Spleen (tissue), 11 donors: ENCODE measurements around the gene CSMD2. TPM values are rescaled to one million over a fixed set of nuclear protein-coding genes. Genes with fewer than 3 reads are reported as not detected.

Experiments
- DNase-seq: peaks from one replicate; pipeline ENCODE4 v3.0.0-alpha.2; 2020
- H3K27ac ChIP-seq, 8 donors: fragments of 200-600 bp; sonication (generic) in 7 of 8; 1 replicate in 4 of 8; 2 replicates in 4 of 8; pipeline versions ENCODE4 v1.5.0 to v1.8.0; 2016 to 2021; ENCODE audit warnings: inconsistent platforms in 4 of 8, mild to moderate bottlenecking in 4 of 8, moderate library complexity in 1 of 8
- H3K27me3 ChIP-seq, 7 donors: fragments of 200-600 bp; sonication (generic) in 6 of 7; replicated peaks in 1 of 7; 1 replicate in 4 of 7; 2 replicates in 3 of 7; pipeline versions ENCODE4 v1.5.0 to v1.8.0; 2016 to 2021; ENCODE audit warnings: inconsistent platforms in 3 of 7, mild to moderate bottlenecking in 1 of 7
- H3K36me3 ChIP-seq, 6 donors: fragments of 200-600 bp; sonication (generic) in 5 of 6; 1 replicate in 4 of 6; 2 replicates in 2 of 6; pipeline versions ENCODE4 v1.5.0 to v1.8.0; 2016 to 2021; ENCODE audit warnings: inconsistent platforms in 2 of 6
- H3K4me1 ChIP-seq, 6 donors: fragments of 200-600 bp; sonication (generic) in 5 of 6; 1 replicate in 3 of 6; 2 replicates in 3 of 6; pipeline versions ENCODE4 v1.5.0 to v1.8.0; 2016 to 2021; ENCODE audit warnings: inconsistent platforms in 3 of 6
- H3K4me3 ChIP-seq, 8 donors: fragments of 200-600 bp; sonication (generic) in 7 of 8; 1 replicate in 4 of 8; 2 replicates in 4 of 8; pipeline versions ENCODE4 v1.5.0 to v1.8.0; 2016 to 2021; ENCODE audit warnings: inconsistent platforms in 4 of 8, mild to moderate bottlenecking in 4 of 8, moderate library complexity in 2 of 8
- H3K9me3 ChIP-seq, 8 donors: fragments of 200-600 bp; sonication (generic) in 7 of 8; 1 replicate in 4 of 8; 2 replicates in 4 of 8; pipeline versions ENCODE4 v1.5.0 to v1.8.0; 2016 to 2021; ENCODE audit warnings: inconsistent platforms in 4 of 8
- CTCF ChIP-seq, 11 experiments: fragments of 200-600 bp in 7 of 11; fragments of 450-650 bp in 4 of 11; sonication (generic) in 4 of 11; IDR thresholded peaks in 8 of 11; conservative IDR thresholded peaks in 3 of 11; 1 replicate in 7 of 11; 2 replicates in 4 of 11; pipeline versions ENCODE4 v1.4.0 to v1.8.0; 2016 to 2021; ENCODE audit warnings: antibody characterized with exemption in 11 of 11, inconsistent platforms in 4 of 11, mild to moderate bottlenecking in 1 of 11
- POLR2A ChIP-seq, 3 donors: fragments of 450-650 bp; IDR thresholded peaks; one replicate each; pipeline ENCODE4 v1.5.1; 2017; ENCODE audit warnings: antibody characterized with exemption in 3 of 3, mild to moderate bottlenecking in 1 of 3
- POLR2AphosphoS5 ChIP-seq, 3 donors: sonication (generic); formaldehyde crosslinking; IDR thresholded peaks; one replicate each; pipeline ENCODE4 v1.5.1; 2017; ENCODE audit warnings: antibody characterized with exemption in 3 of 3
- WGBS, 5 donors: extraction: QIAGEN DNeasy Blood & Tissue Kit in 3 of 5; methylation state at CpG; one replicate each; pipeline versions ENCODE4 v1.1.5 to v1.1.7; 2013 to 2018; 5-methylcytosine and 5-hydroxymethylcytosine counted together
- intact Hi-C: fragments of 100-400 bp; cut with DNase I; formaldehyde crosslinking; loops from one replicate; pipeline ENCODE4 v1.15.0; 2023; ENCODE audit warnings: low total_unique reads
- polyA plus RNA-seq, 3 donors: library from polyadenylated mRNA; stranded (reverse); fragments of 200-250 nt; gene quantifications; one replicate each; pipeline ENCODE4 v1.2.1, GENCODE V29; 2013
- total RNA-seq, 7 donors: library from RNA; depleted of rRNA in 3 of 7; stranded (reverse); fragments of >200 nt in 3 of 7; fragmentation: NEBNext Ultra II Directional in 4 of 7; extraction: Animal tissue kit (Norgen Biotek cat#: 25700) in 4 of 7; gene quantifications; one replicate each; pipeline versions ENCODE4 v1.1.0 to v1.2.1, GENCODE V29; 2016 to 2021
- donor health status: healthy with polysubstance abuse.
- donor health status: DM: no; HTN: no; CAD: no; lungs with moderate emphysema.
- donor health status: DM: no; HTN: no; CAD: no.
- donor health status: Bipolar disorder and iron deficiency.
- donor health status: healthy.
- donor health status: DM: no; HTN: no; CAD: no.
- donor health status: DM: yes; HTN: yes; CAD: no.

The CSMD2 gene
- total and polyA plus RNA-seq, 10 donors: 0.12 to 2.7 (median 0.96) TPM

- no peak overlapping the region for H3K4me3 ChIP-seq
- TF ChIP-seq CTCF (IDR thresholded peaks at IDR 0.05 in 8 of 11, conservative IDR thresholded peaks at IDR 0.05 in 3 of 11): no peak
- no peak for TF ChIP-seq POLR2A (IDR thresholded peaks at IDR 0.05)
- no peak for TF ChIP-seq POLR2AphosphoS5 (IDR thresholded peaks at IDR 0.05)
- no peaks in the 10 kb centered on the region for H3K4me1 ChIP-seq
- intact Hi-C loops: no loop called here
- H3K27me3 ChIP-seq: peaks cover 0 to 60% (median 0%) of the 10 kb centered on the region in 7 donors
- no peaks in the 10 kb centered on the region for H3K36me3 ChIP-seq
- H3K27ac ChIP-seq: no peak overlapping the region
- no peaks in the 10 kb centered on the region for H3K9me3 ChIP-seq
- no peak for DNase-seq
- 47 to 60% (median 54%) methylated on average over 3 of the region's 3 CpGs for WGBS, 5 donors
These were observed 8.3 kb downstream of the CSMD2 start for GRCh38 chr1:34156739-34157138.

- 56 to 85% (median 71%) methylated on average over 2 of the region's 2 CpGs for WGBS, 5 donors
- Histone ChIP-seq H3K9me3 (no peaks in the 10 kb centered on the region), H3K27ac (no peak overlapping the region), H3K36me3 (no peaks in the 10 kb centered on the region), H3K4me3 (no peak overlapping the region), H3K27me3 (peaks cover 0 to 56% (median 0%) of the 10 kb centered on the region in 7 donors), H3K4me1 (no peaks in the 10 kb centered on the region)
- no peak for DNase-seq
- TF ChIP-seq POLR2A (IDR thresholded peaks at IDR 0.05): no peak
- no peak for TF ChIP-seq POLR2AphosphoS5 (IDR thresholded peaks at IDR 0.05)
- no peak for TF ChIP-seq CTCF (IDR thresholded peaks at IDR 0.05 in 8 of 11, conservative IDR thresholded peaks at IDR 0.05 in 3 of 11)
- intact Hi-C loops: no loop called here
These were observed 9.2 kb downstream of the CSMD2 start for GRCh38 chr1:34155860-34156259.

GRCh38 chr1:34153246-34153645 is 11.8 kb downstream of the CSMD2 start:
- 84 to 96% (median 92%) methylated on average over 4 of the region's 4 CpGs for WGBS, 5 donors

GRCh38 chr1:34149501-34149900 is 15.5 kb downstream of the CSMD2 start:
- Histone ChIP-seq H3K27me3 (peaks cover 0 to 48% (median 0%) of the 10 kb centered on the region in 7 donors), H3K27ac (no peak overlapping the region), H3K9me3 (no peaks in the 10 kb centered on the region), H3K36me3 (no peaks in the 10 kb centered on the region), H3K4me3 (no peak overlapping the region), H3K4me1 (no peaks in the 10 kb centered on the region)
- intact Hi-C loops: no loop called here
- TF ChIP-seq POLR2A (IDR thresholded peaks at IDR 0.05) (no peak), POLR2AphosphoS5 (IDR thresholded peaks at IDR 0.05) (no peak), CTCF (IDR thresholded peaks at IDR 0.05 in 8 of 11, conservative IDR thresholded peaks at IDR 0.05 in 3 of 11) (no peak)
- no peak for DNase-seq
- 29 to 55% (median 40%) methylated on average over 3 of the region's 3 CpGs for WGBS, 5 donors

More at GRCh38 chr1:34153246-34153645, 11.8 kb downstream of the CSMD2 start:
- Histone ChIP-seq H3K27ac (no peak overlapping the region), H3K9me3 (no peaks in the 10 kb centered on the region), H3K36me3 (no peaks in the 10 kb centered on the region), H3K4me1 (no peaks in the 10 kb centered on the region), H3K27me3 (peaks cover 0 to 52% (median 0%) of the 10 kb centered on the region in 7 donors), H3K4me3 (no peak overlapping the region)
- intact Hi-C loops: no loop called here
- DNase-seq: no peak
- no peak for TF ChIP-seq CTCF (IDR thresholded peaks at IDR 0.05 in 8 of 11, conservative IDR thresholded peaks at IDR 0.05 in 3 of 11)
- TF ChIP-seq POLR2A (IDR thresholded peaks at IDR 0.05): no peak
- TF ChIP-seq POLR2AphosphoS5 (IDR thresholded peaks at IDR 0.05): no peak
